ENCODE data around the gene MOB3B. TPM values are rescaled to one million over a fixed set of nuclear protein-coding genes. Genes with fewer than 3 reads are reported as not detected.

Gene MOB3B
- total RNA-seq, 3 donors from 2014 or later (not counting 1 experiment from before 2014, with no cell fraction given): 0.23 to 0.30 (median 0.28) TPM

DNA sequence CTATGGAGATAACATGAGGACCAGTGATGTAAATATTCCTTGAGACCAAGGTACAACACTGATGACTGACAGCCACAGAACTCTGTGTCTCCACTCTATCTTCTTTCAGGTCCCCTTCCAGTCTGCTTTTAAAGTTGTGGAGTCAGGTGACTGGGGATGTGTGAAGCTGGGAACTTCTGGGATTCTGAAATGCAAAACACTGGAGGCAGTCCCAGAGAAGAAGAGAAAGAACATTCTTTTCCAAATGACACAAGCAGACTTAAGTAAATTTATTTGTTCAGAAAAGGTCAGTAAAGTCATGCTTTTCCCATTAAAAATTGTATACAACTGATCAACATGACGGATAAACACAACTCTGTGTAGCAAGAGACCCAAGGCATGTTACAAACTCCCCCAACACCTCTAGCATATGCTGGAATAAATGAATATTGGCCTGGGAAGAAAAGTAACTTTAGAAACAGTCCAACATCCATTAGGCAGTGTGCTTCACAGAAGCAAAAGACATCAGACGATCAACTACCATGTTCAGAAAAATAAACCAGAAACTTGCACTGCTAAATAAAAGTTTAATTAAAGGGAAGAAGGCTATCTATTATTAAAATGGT lies 98.0 kb downstream of the MOB3B start:
- no peak overlapping the region for H3K27ac Mint-ChIP-seq
- WGBS (ENCODE audit: insufficient coverage): 92% methylated on average over 2 of the region's 2 CpGs

DNA sequence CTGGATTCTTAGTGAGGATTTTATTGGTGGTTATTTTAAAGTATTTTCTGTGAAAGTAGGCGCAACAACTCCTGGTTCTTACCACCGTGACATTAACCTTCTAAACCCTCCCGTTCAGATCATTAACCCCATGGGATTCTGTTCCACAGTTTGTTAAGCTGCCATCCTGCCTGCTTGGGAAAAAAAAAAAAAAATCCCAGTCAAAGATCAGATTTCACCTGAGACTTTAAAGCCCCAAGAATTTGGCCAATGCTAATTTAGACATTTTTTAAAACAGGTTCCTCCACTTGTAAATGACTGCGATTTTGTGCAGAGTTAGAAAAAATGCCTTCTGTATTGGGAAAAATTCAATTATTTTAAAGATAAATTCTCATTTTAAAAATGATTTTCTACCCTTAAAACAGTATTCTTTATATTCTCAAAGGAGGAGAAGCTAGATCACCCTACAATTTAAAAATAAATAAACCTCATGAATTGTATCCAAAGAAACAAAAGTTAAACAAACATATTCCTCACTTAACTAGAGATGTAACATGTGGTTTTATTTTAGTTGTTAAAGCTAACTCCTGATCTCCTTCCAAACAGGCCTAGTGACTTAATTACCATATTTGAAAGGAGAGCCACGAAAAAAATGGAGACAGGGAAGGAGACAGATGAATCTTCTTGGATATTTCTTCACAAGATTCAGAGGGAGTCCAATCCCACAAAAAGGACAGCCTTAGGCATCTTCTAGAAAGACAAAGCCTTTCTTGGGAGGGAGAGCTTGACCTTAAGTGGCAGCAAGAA lies 98.7 kb downstream of the MOB3B start:
- Histone ChIP-seq H3K27me3 (ENCODE audit: control insufficient read depth, insufficient read depth, low read length) (no peaks in the 10 kb centered on the region), H3K27ac (ENCODE audit: low read length) (no peak overlapping the region), H3K4me3 (ENCODE audit: low read length) (no peak overlapping the region), H3K36me3 (ENCODE audit: control insufficient read depth, insufficient read depth, low read length) (no peaks in the 10 kb centered on the region), H3K4me1 (ENCODE audit: control insufficient read depth, insufficient read depth, low read length) (no peaks in the 10 kb centered on the region), H3K9me3 (ENCODE audit: control insufficient read depth, insufficient read depth, low read length) (no peaks in the 10 kb centered on the region)
- Mint-ChIP-seq H3K36me3 (no peaks in the 10 kb centered on the region), H3K4me3 (no peak overlapping the region), H3K27me3 (ENCODE audit: low read depth in 2 of 2) (no peaks in the 10 kb centered on the region), H3K27ac (no peak overlapping the region), H3K4me1 (peaks cover 0 to 11% of the 10 kb centered on the region in 2 donors), H3K9me3 (peaks cover 2 to 3% of the 10 kb centered on the region in 2 donors)
- intact Hi-C loops (cut with micrococcal nuclease): no loop called here
- 91% methylated on average over 3 of the region's 5 CpGs for WGBS (ENCODE audit: insufficient coverage)
- TF ChIP-seq, protein P1, sequence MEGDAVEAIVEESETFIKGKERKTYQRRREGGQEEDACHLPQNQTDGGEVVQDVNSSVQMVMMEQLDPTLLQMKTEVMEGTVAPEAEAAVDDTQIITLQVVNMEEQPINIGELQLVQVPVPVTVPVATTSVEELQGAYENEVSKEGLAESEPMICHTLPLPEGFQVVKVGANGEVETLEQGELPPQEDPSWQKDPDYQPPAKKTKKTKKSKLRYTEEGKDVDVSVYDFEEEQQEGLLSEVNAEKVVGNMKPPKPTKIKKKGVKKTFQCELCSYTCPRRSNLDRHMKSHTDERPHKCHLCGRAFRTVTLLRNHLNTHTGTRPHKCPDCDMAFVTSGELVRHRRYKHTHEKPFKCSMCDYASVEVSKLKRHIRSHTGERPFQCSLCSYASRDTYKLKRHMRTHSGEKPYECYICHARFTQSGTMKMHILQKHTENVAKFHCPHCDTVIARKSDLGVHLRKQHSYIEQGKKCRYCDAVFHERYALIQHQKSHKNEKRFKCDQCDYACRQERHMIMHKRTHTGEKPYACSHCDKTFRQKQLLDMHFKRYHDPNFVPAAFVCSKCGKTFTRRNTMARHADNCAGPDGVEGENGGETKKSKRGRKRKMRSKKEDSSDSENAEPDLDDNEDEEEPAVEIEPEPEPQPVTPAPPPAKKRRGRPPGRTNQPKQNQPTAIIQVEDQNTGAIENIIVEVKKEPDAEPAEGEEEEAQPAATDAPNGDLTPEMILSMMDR (IDR thresholded peaks at IDR 0.05): no peak
- DNase-seq (no peak), ATAC-seq (no peak)

More for the DNA sequence above, 98.0 kb downstream of the MOB3B start:
- Histone ChIP-seq H3K9me3 (ENCODE audit: control insufficient read depth, insufficient read depth, low read length) (no peaks in the 10 kb centered on the region), H3K27me3 (ENCODE audit: control insufficient read depth, insufficient read depth, low read length) (no peaks in the 10 kb centered on the region), H3K4me3 (ENCODE audit: low read length) (no peak overlapping the region), H3K27ac (ENCODE audit: low read length) (no peak overlapping the region), H3K4me1 (ENCODE audit: control insufficient read depth, insufficient read depth, low read length) (no peaks in the 10 kb centered on the region), H3K36me3 (ENCODE audit: control insufficient read depth, insufficient read depth, low read length) (no peaks in the 10 kb centered on the region)
- no peak for ATAC-seq
- H3K9me3 Mint-ChIP-seq: peaks cover 2 to 3% of the 10 kb centered on the region in 2 donors
- DNase-seq: no peak
- H3K36me3 Mint-ChIP-seq: no peaks in the 10 kb centered on the region
- peaks cover 0 to 11% of the 10 kb centered on the region in 2 donors for H3K4me1 Mint-ChIP-seq
- intact Hi-C loops (cut with micrococcal nuclease): no loop called here
- TF ChIP-seq, protein P1 (IDR thresholded peaks at IDR 0.05): no peak
- no peak overlapping the region for H3K4me3 Mint-ChIP-seq
- H3K27me3 Mint-ChIP-seq (ENCODE audit: low read depth in 2 of 2): no peaks in the 10 kb centered on the region

DNA sequence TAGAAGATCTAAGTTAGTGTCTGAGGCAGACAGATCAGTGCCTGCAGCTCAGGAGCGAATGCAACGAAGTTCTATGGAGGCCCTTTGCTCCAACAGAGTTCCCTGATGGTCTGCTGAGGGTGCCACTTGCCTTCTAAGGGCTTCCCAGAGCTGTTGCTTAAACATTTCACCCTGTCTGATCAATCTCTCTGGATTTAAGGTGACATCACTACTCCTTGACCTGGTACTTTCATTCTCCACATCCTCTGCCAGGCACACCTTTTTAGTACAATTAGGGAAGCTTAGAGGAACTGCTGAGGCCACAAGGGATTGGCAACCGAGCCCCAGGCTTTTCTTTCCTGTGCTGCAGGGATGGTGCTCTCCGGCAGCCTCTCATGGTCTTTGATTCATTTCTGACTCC lies 99.7 kb downstream of the MOB3B start:
- no peaks in the 10 kb centered on the region for H3K36me3 ChIP-seq (ENCODE audit: control insufficient read depth, insufficient read depth, low read length)
- DNase-seq (no peak), ATAC-seq (no peak)
- H3K27me3 ChIP-seq (ENCODE audit: control insufficient read depth, insufficient read depth, low read length): no peaks in the 10 kb centered on the region
- H3K4me3 Mint-ChIP-seq: no peak overlapping the region
- H3K27me3 Mint-ChIP-seq (ENCODE audit: low read depth in 2 of 2): no peaks in the 10 kb centered on the region
- intact Hi-C loops (cut with micrococcal nuclease): no loop called here
- H3K9me3 Mint-ChIP-seq: peaks cover 3 to 5% of the 10 kb centered on the region in 2 donors
- no peak overlapping the region for H3K27ac Mint-ChIP-seq
- TF ChIP-seq, protein P1 (IDR thresholded peaks at IDR 0.05): no peak
- no peaks in the 10 kb centered on the region for H3K36me3 Mint-ChIP-seq
- peaks cover 0 to 11% of the 10 kb centered on the region in 2 donors for H3K4me1 Mint-ChIP-seq
- H3K4me3 ChIP-seq (ENCODE audit: low read length): no peak overlapping the region
- 73% methylated on average over 4 of the region's 4 CpGs for WGBS (ENCODE audit: insufficient coverage)
- no peak overlapping the region for H3K27ac ChIP-seq (ENCODE audit: low read length)
- H3K9me3 ChIP-seq (ENCODE audit: control insufficient read depth, insufficient read depth, low read length): no peaks in the 10 kb centered on the region
- no peaks in the 10 kb centered on the region for H3K4me1 ChIP-seq (ENCODE audit: control insufficient read depth, insufficient read depth, low read length)

All from natural killer cell (primary cell).